HG02610 (cell line): Measurements from ENCODE around the gene CC2D2A.
A peak's percentile ranks its signal among the peaks of the same experiment; 100 is the strongest.
"Not testable (repeated sequence)": the region's sequence is repeated elsewhere in the genome, so short reads cannot be mapped to it uniquely, and the experiment has no call there.

ENCODE experiments used
- ATAC-seq: cut with Tn5 transposase; IDR thresholded peaks from one replicate; pipeline ENCODE4 v1.9.1; 2021; ENCODE audit warnings: mild to moderate bottlenecking, moderate library complexity; ENCODE audit not compliant: unreplicated experiment

The CC2D2A gene

DNA sequence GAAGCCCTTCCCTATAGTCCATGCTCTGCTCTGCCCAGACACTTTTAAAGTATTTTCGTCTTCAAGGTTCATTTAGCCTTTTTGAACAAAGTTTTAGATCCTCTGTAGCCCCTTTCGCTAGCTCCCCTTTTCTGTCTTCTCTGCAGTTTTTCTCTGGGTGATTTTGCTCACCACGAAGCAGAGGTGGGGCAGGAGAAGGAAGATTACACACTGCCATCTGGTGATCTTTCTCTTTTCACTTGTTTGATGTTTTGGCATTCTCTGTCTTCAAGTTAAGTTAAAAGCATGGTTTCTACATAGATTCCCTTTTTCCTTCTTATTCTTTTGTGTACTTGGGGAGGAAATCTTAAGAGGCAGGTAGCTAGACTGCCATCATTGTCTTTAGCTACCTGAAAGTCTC is 43.9 kb downstream of the CC2D2A start:
- no peak for ATAC-seq

DNA sequence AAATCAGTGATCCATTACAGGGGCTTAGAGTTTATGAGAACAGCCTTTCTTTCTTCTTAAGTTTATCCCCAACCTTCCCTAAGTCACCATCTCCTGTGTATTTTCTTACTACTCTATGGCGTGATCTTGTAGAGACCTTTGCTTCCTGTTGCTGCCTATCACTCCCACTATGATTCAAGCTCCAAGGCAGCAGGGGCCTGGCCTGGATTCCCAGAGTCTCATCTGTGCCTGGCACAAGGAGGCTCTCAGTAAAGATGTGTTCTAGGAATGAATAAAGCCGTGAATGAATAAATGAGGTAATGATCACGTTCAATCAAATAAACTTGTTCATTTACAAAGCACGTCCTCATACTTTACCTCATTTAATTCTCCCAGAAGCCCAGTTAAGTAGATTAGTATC is 45.4 kb downstream of the CC2D2A start:
- ATAC-seq: no peak

DNA sequence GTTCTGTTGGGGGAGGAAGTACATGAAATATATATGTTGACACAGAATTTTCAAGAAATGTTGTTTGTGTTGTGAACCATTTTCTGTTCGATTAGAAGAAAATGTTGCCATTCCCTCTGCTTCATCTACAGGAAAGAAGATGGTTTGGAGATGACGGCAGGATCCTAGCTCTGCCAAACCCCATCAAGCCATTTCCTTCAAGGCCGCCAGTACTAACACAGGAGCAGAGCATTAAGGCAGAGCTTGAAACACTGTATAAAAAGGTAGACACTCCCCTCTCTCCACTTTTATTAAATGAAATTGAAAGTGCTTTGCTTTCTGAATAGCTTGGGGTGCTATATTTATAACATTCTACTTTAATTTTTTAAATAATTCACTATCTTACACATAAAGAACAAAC is 46.8 kb downstream of the CC2D2A start:
- ATAC-seq: no peak

DNA sequence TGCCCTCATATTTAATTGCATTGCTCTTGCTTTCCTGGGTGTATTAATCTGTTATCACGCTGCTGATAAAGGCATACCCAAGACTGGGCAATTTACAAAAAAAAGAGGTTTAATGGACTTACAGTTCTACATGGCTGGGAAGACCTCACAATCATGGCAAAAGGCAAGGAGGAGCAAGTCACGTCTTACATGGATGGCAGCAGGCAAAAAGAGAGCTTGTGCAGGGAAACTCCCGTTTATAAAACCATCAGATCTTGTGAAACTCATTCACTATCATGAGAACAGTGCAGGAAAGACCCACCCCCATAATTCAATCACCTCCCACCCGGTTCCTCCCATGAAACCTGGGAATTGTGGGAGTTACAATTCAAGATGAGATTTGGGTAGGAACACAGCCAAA is 48.0 kb downstream of the CC2D2A start:
- not testable (repeated sequence) for ATAC-seq

DNA sequence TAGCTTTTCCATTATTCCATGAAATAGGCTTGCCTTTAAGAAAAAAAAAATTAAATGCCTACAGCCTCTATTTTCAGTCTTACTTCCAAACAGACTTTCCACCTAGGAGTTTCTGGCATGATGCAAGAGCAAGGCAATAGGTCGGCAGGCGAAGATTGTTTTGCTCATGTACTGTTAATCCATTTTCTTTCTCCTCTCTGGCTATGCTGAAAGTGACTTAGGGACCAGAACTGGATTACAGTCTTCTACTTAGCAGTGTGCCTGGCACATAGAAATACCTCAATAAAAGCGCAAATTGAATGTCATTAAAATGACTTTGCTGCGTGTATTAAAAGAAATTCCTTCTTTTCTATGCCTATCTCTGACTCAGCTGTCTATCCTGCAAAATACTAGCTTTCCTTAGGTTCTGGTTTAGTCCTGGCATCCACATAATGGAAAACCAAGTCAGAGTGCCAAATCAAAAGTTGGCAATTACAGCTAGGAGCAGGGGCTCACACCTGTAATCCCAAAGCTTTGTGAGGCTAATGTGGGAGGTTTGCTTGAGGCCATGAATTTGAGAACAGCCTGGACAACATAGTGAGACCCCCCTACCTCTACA is 51.9 kb downstream of the CC2D2A start:
- ATAC-seq: no peak

DNA sequence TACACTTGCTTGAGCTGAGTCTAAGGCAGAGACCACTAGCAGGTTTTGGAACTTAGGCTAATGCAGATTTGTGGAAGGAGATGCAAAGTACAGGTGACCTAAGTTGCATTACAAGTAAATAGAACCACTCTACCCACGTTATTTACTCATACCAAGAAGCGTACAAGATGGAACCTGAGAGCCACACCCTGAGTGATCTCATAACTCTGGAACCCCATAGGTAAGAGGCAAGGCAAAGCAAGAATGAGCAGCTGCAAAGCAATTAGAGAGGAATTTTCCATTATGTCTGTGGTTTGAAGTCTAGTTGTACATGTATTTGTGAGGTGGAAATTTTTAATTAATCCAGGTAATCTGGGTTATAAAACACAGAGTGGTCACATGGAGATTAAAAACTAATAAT is 55.4 kb downstream of the CC2D2A start:
- no peak for ATAC-seq

DNA sequence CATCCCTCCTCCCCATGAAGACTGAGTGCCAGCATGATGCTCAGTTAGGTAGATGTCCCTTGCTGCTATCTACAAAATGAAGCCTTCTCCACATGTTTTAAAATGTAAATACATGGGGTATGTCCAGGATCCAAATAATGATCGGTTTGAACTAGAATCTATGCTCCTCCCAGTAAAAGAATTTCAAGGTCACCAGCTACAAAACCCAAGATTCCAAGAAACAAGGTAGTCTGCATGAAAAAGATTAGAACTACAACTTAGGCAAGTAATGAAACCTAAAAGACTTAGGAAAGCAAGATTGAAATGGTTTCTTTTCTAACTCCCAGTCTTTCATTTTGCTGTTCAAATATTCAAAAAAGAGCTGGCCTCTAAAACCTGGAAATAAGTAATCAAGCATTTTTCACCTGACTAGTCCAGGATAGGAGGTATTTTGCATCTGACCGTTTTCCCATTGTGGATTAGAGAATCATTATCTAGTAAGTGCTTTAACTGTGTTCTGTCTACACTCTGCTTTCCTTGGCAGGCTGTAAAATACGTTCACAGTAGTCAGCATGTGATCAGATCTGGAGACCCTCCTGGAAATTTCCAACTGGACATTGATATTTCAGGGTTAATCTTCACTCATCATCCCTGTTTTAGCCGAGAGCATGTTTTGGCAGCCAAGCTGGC is 57.4 kb downstream of the CC2D2A start:
- ATAC-seq: no peak

DNA sequence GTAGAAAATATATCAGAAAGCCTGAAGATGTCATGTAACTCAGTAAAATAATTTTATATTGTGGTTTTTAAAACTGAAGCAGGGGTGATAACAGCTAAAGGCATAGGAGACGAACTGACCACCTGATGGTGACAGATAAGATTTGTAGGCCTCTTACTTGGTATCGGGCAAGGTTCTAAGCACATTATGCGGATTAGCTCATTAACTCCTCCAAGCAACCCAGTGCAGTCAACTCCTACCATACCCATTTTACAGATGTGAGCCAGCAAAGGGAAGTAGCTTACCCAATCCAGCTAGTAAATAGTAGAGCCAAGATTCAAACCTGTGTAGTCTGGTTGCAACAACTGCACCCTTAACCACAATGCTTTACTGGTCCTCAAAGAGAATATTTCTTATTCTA is 62.1 kb downstream of the CC2D2A start:
- ATAC-seq: no peak

DNA sequence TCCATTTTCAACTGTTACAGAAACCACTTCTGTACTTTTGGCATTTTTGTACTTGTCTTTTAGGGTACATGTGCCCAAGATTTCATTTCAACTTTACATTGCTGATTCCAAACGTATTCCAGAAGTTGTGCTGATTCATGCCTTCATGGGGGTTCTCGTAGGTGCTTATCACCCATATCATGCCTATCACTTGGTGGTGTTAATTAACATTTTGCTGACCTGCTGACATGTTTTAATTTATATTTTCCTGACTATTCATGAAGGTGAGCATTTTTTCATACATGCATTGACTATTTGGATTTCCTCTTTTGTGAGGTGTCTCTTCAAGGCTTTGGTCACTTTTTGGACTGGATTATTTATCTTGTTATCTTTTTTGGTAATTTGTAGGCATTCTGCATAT is 64.1 kb downstream of the CC2D2A start:
- ATAC-seq: no peak

DNA sequence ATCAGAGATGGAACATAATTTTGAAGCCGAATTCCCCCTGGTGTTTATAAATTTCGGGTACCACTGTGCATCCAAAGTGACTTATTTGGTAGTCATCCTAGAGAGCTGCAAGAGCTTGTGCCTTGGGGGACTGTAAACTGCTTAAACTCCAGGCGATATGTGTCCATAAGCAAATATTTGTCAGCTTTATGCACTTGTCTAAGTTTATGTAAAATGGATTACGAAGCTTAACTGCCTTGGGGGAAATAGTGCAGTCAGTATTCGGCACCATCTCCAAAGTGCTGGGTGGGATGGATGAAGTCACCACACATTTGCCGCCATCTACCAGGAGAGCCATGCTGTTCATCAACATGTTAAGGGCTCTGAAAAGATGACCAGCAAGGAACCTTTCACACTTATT is 65.9 kb downstream of the CC2D2A start:
- ATAC-seq: no peak

DNA sequence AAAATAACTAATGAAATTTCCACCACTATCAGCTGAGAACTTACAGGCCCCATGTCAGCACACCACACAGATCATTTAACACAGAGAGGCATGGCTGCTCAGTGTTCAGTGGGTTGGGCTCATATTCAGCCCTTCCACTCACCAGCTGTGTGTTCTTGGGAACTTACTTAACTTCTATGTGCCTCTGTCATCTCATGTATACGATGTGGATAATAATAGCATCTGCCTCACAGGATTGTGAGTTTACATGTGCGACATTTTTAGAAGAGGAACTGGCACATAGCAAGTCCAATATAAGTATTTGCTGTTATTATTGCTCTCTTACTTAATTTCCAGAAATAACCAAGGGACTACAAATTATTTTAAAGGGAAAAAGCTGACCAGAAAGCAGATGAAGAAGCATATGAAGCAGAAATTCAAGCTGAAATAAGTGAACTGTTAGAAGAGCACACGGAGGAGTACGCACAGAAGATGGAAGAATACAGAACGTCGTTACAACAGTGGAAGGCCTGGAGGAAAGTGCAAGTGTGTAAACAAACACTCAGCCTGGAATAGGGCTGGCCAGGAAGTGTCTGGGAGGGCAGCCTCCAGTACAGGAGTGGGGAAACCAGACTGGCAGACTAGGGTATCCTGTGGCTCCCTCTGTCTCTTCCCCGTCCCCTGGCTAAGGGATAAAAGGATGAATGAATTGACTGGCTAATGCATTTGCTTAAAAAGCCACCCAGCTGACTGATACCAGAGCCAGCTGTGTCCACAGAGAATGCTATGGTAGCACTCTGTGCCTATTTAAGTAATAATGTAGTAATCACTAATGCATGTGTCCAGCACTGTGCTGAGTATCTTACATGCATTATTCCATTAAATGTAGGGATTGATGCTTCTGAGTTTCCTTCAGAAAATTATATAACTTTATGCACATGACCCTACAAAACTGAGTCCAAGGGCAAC is 67.1 kb downstream of the CC2D2A start:
- no peak for ATAC-seq

DNA sequence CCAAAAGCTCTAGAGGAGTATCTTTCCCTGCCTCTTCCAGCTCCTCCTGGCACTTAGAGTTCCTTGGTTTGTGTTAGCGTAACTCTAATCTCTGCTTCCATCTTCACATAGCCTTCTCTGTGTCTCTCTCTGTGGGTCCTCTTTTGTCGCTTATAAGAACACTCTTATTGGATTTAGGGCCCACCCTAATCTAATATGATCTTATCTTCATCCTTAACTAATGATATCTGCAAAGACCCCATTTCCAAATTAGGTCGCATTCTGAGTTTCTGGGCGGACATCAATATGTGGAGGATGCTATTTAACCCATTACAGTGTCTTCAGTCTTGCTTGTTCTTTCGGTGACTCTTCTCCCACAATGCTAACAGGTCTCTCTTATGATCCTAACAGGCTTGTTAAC is 72.3 kb downstream of the CC2D2A start:
- no peak for ATAC-seq

DNA sequence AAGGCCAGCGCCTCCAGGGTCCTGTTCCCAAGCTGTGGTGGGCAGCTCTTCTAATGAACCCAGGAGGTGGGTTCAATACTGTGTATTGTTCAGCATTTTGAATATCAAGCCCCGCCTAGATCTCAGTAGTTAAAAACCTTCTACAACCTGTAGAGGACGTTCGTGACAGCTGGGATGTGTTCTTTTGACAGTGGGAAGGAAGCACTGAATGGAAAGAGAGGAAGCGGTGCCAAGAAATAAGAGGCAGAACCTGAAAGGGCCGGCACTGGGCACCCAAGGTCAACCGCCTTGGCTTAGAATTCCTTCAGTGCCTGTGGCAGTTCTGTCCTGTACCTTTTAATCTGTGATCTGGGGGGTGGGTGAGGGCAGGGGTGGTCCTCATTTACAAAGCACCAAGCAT is 73.1 kb downstream of the CC2D2A start:
- ATAC-seq: no peak

DNA sequence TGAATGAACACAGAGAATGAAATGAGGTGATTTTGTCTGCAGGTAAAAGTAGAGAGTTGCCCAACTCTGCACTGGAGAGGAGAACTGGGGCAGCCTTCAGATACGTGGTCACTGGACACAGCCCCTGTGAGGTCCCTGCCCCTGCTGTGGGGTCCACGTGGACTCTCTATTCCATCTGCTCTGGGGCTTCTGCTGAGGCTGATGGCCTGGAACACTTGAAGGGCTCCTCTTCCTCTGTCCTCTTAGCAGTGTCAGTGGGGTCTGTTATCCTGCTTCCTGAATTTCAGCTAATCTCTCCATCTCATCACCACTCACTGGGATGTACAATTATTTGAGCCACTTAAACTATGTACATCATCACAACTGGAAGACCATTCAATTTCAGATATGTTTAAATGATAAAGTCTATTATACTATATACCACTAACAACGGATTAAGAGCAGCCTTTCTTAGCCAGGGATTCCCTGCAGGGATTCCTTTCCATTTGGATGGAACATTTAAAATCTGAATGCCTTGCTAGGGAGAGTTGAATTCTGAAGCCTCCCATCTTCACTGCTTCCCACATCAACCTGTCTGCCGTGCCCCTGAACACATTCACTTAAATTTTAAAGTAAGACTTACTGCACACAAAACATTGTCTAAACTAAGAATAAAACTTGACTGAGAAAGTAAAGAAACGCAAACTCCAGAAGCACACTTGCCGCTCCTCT is 74.0 kb downstream of the CC2D2A start:
- no peak for ATAC-seq

DNA sequence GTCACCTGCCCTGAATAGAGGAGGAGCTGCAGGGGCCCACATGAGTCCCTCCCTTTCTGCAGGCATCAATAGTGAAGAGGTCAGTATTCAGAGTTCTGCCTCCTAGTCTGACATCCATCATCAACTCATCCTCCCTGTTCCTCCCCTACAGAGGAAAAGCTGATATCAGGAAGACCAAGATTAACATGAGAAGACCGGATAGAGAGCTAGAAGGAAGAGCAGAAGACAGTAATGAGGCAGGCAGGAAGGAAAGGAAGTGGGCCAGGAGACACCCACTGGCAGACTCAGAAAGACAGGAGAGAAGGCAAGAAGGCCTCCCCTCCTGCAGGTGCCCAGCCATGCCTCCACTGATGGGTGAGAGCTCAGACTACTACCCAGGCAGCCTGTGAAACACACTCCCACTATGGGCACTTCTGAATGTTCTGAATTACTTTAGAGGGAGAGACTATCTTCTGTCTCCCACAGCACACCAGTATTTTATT is 74.6 kb downstream of the CC2D2A start:
- no peak for ATAC-seq

DNA sequence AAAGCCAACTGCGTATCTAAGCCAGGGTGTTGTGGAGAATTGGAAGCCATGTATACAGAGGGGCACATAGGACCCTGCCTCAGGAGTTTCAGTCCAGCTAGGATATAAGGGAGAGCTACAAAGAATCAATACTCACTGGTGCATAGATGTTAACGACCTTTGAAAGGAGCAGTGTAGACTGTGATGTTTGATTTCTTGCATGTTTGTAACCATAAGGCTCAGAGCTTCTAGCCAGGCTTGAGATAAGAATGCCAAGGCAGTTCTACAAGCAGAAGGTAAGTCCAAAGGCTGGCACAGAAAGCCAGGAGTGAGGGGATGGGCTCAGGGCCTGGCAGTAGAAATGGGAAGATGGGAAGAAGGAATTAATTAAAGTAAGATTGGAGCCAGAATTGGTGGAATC is 75.7 kb downstream of the CC2D2A start:
- no peak for ATAC-seq

DNA sequence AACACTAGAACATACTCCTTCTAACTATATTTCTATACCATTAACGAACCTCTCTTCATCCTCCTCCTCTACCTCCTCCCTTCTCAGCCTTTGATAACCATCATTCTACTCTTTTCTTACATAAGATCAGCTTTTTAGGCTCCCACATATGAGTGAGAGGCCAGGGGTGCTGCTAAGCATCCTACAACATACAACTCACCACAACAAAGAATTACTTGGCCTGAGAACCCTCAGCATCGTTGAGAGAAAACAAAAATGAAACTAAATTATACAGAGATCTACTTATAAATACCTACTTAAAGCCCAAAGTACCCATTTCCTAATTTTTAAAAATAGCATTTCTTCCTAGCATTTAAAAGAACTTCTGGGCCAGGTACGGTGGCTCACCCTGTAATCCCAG is 77.7 kb downstream of the CC2D2A start:
- peak; percentile 83 for ATAC-seq

DNA sequence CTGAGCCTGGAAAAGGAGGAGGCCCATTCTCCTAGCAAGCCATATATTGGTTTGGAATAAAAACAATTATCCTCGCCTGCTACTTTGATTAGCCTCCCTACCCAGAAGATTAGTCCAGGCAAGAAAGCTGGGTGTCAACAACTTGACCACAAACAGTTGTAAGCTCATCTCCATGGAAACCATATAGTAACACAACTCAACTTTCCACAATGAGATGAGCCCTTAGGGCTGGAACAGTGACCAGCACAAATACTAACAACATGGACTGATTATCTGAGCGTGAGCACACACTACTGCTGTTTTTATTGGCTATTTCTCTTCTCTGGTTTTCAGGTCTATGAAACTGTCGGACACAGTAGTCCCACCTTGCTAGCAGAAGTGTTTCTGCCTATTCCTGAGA is 80.8 kb downstream of the CC2D2A start:
- ATAC-seq: no peak

DNA sequence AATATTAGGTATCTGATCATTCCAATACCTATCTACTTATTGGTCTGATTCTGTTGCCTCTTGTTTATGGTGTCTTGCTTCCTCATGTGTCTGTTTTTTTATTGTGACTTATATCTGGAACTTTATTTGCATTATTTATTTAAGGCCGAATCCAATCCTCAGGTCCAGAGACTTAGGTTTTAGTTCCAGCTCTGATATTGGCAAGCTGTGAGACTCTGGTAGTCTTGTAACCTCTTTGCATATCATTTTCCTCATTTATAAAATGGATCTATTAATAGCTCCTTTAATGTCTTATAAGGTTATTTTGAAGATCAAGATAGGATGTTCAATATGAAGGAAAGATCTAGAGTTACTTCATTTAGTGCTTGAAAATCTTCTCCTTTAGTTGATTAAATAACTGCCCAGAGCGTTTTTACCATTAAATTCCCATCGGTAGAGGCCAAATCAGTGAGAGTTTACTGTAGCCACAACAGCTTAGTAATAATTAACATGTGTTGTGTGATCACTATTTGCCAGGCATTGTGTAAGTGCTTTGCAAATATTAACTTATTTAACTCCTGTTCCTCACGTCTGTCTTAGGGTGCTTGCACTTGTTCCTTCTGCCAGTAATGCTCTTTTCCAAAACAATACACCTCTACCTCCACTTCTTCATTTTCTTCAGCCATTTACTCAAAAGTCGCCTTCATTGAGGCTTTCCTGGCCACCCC is 82.2 kb downstream of the CC2D2A start:
- ATAC-seq: no peak

DNA sequence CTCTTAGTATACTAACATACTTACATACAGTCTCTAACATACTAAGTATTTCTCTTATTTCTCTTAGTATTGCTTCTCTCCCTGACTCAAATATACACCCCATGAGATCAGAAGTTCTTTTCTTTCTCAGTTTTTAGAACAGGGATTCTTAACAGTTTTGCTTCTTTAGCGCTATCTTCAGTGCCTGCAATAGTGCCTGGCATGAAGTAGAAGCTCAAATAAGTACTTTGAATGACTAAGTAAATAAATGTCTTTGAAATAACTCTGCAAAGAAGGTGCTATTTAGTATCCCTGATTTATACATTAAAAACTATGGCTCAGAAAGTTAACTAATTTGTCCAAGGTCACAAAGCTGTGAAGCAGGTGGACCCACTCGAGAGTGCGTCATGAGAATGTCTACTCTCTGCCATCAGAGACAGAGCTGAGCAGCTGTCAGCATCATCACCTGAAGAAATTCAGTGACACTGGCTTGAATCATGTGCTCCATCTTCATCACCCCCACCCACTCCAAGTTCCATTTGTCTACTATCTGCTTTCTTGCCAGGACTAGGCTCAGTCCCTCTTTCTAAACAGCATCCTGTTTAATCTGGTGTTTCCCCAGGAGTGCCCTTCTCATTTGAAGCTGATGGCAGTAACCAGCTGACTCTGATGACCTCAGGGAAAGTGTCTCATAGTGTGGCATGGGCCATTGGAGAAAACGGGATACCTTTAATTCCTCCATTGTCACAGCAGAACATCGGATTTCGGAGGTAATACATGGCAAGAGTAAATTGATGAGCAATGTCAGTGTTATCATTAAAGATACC is 83.1 kb downstream of the CC2D2A start:
- ATAC-seq: no peak
